ENCODE measurements around the gene ABCD1. TPM values are rescaled to one million over a fixed set of nuclear protein-coding genes. Genes with fewer than 3 reads are reported as not detected.

The ABCD1 gene
- total RNA-seq, 4 donors from 2014 or later = 18.4 to 36.2 (median 25.1) TPM

DNA sequence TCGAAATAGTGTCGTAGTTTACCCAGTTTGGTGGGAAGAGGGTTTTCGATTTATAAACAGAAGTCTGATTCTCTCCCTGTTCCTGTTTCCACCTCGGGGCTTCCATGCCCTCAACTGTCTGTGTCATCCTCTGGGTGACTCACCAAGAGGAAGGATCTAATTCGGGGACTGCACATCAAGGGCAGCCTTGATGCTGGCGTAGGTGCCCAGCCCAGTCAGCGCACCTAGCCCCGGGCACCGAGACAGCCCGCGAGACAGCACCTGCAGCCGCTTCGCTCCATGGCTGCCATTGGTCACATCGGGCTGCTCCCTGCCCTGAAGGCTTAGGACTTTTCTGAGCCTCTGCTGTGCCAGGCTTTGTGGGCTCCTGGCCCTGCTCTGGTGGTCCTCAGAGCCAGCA is 7.7 kb downstream of the ABCD1 start:
- DNase-seq (ENCODE audit: extremely low spot score) = no peak
- intact Hi-C loops (cut with DNase I) = no loop called here
- no peak for TF ChIP-seq EP300 (IDR thresholded peaks at IDR 0.05)
- no peaks in the 10 kb centered on the region for H3K27me3 ChIP-seq
- peaks cover 11 to 20% (median 18%) of the 10 kb centered on the region in 4 donors for H3K4me1 ChIP-seq
- no peak overlapping the region for H3K4me3 ChIP-seq
- peaks cover 4 to 33% (median 20%) of the 10 kb centered on the region in 4 donors for H3K36me3 ChIP-seq
- H3K9me3 ChIP-seq = peaks cover 0 to 9% (median 0%) of the 10 kb centered on the region in 4 donors
- WGBS = 83% methylated on average over 14 of the region's 14 CpGs
- no peak overlapping the region for H3K27ac ChIP-seq (replicated peaks in 1 of 4)

- intact Hi-C loops (cut with DNase I) = no loop called here
- Histone ChIP-seq H3K4me1 (peaks cover 0 to 6% (median 4%) of the 10 kb centered on the region in 4 donors), H3K4me3 (no peak overlapping the region), H3K27me3 (no peaks in the 10 kb centered on the region), H3K9me3 (peaks cover 0 to 9% (median 0%) of the 10 kb centered on the region in 4 donors), H3K36me3 (peaks cover 4 to 45% (median 22%) of the 10 kb centered on the region in 4 donors), H3K27ac (replicated peaks in 1 of 4) (no peak overlapping the region)
- TF ChIP-seq EP300 (IDR thresholded peaks at IDR 0.05) = no peak
- TF ChIP-seq POLR2AphosphoS5 (IDR thresholded peaks at IDR 0.05) = no peak
- TF ChIP-seq POLR2A (IDR thresholded peaks at IDR 0.05; ENCODE audit: low read depth) = no peak
- TF ChIP-seq, protein P1, sequence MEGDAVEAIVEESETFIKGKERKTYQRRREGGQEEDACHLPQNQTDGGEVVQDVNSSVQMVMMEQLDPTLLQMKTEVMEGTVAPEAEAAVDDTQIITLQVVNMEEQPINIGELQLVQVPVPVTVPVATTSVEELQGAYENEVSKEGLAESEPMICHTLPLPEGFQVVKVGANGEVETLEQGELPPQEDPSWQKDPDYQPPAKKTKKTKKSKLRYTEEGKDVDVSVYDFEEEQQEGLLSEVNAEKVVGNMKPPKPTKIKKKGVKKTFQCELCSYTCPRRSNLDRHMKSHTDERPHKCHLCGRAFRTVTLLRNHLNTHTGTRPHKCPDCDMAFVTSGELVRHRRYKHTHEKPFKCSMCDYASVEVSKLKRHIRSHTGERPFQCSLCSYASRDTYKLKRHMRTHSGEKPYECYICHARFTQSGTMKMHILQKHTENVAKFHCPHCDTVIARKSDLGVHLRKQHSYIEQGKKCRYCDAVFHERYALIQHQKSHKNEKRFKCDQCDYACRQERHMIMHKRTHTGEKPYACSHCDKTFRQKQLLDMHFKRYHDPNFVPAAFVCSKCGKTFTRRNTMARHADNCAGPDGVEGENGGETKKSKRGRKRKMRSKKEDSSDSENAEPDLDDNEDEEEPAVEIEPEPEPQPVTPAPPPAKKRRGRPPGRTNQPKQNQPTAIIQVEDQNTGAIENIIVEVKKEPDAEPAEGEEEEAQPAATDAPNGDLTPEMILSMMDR (IDR thresholded peaks at IDR 0.05) = no peak
- 79% methylated on average over 14 of the region's 15 CpGs for WGBS
- no peak for DNase-seq (ENCODE audit: extremely low spot score)
These were observed 9.1 kb downstream of the ABCD1 start for GRCh38 chrX:153733651-153734240.

DNA sequence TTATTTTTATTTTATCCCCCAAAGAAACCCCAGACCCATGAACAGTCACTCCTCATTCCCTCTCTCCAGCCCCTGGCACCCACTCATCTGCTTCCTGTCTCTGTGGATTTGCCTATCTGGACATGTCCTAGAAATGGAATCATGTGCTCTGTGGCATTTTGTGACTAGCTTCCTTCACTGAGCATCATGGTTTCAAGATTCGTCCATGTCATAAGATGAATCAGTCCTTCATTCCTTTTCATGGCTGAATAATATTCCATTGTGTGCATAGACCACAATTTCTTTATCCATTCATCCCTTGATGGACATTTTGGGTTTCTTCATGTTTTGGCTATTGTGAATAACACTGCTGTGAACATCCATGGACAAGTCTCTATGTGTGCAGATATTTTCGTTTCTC is 10.2 kb downstream of the ABCD1 start:
- TF ChIP-seq POLR2AphosphoS5 (IDR thresholded peaks at IDR 0.05) (no peak), EP300 (IDR thresholded peaks at IDR 0.05) (no peak)
- TF ChIP-seq, protein P1 (IDR thresholded peaks at IDR 0.05) = no peak
- no peaks in the 10 kb centered on the region for H3K27me3 ChIP-seq
- DNase-seq (ENCODE audit: extremely low spot score) = no peak
- no peak overlapping the region for H3K4me3 ChIP-seq
- H3K4me1 ChIP-seq = no peaks in the 10 kb centered on the region
- peaks cover 0 to 9% (median 0%) of the 10 kb centered on the region in 4 donors for H3K9me3 ChIP-seq
- H3K27ac ChIP-seq (replicated peaks in 1 of 4) = no peak overlapping the region
- intact Hi-C loops (cut with DNase I) = no loop called here
- 83% methylated on average over 2 of the region's 2 CpGs for WGBS
- peaks cover 4 to 40% (median 21%) of the 10 kb centered on the region in 4 donors for H3K36me3 ChIP-seq

DNA sequence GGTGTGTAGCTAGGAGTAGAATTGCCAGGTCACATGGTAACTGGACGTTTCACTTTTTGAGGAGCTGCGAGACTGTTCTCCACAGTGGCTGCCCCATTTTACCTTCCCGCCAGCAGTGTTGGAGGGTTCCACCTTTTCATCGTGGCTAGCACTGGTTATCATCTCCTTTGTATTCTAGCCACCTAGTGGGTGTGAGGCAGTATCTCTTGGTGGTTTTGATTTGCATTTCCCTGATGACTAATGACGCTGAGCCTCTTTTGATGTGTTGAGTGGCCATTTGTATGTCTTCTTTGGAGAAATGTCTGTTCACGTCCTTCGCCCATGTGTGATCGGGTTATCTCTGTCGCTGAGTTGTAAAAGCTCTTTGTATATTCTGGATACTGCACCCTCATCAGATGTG is 10.6 kb downstream of the ABCD1 start:
- Histone ChIP-seq H3K9me3 (peaks cover 0 to 9% (median 0%) of the 10 kb centered on the region in 4 donors), H3K27ac (replicated peaks in 1 of 4) (no peak overlapping the region), H3K27me3 (no peaks in the 10 kb centered on the region), H3K4me3 (no peak overlapping the region), H3K36me3 (peaks cover 4 to 40% (median 22%) of the 10 kb centered on the region in 4 donors), H3K4me1 (no peaks in the 10 kb centered on the region)
- no peak for DNase-seq (ENCODE audit: extremely low spot score)
- intact Hi-C loops (cut with DNase I) = no loop called here
- 87% methylated on average over 9 of the region's 9 CpGs for WGBS
- no peak for TF ChIP-seq POLR2AphosphoS5 (IDR thresholded peaks at IDR 0.05)
- TF ChIP-seq EP300 (IDR thresholded peaks at IDR 0.05) = no peak
- TF ChIP-seq, protein P1 (IDR thresholded peaks at IDR 0.05) = no peak
- no peak for TF ChIP-seq POLR2A (IDR thresholded peaks at IDR 0.05; ENCODE audit: low read depth)

- TF ChIP-seq EP300 (IDR thresholded peaks at IDR 0.05) = no peak
- TF ChIP-seq POLR2AphosphoS5 (IDR thresholded peaks at IDR 0.05) = no peak
- no peak for TF ChIP-seq POLR2A (IDR thresholded peaks at IDR 0.05; ENCODE audit: low read depth)
- TF ChIP-seq, protein P1 (IDR thresholded peaks at IDR 0.05) = no peak
- Histone ChIP-seq H3K9me3 (peaks cover 0 to 9% (median 0%) of the 10 kb centered on the region in 4 donors), H3K36me3 (peaks cover 4 to 45% (median 27%) of the 10 kb centered on the region in 4 donors), H3K27me3 (no peaks in the 10 kb centered on the region), H3K4me1 (no peaks in the 10 kb centered on the region), H3K27ac (replicated peaks in 1 of 4) (no peak overlapping the region), H3K4me3 (no peak overlapping the region)
- 84% methylated on average over 17 of the region's 30 CpGs for WGBS
- DNase-seq (ENCODE audit: extremely low spot score) = no peak
- intact Hi-C loops (cut with DNase I) = no loop called here
These were observed 11.6 kb downstream of the ABCD1 start for GRCh38 chrX:153736071-153736820.

All from esophagus muscularis mucosa (tissue), 4 donors.